HepG2 (cell line): ENCODE data around the gene EDN2. TPM values are rescaled to one million over a fixed set of nuclear protein-coding genes. Genes with fewer than 3 reads are reported as not detected.

Source experiments
- AHR ChIP-seq: IDR thresholded peaks from 2 replicates; pipeline ENCODE4 v1.6.1; 2018; ENCODE audit warnings: missing genetic modification reagents, missing compliant biosample characterization
- EEA1 ChIP-seq: sonication (generic); formaldehyde crosslinking; IDR thresholded peaks from 2 replicates; pipeline ENCODE4 v1.5.1; 2020; ENCODE audit warnings: mild to moderate bottlenecking, missing genetic modification reagents, borderline replicate concordance
- ERF ChIP-seq: IDR thresholded peaks from 2 replicates; pipeline ENCODE4 v1.6.1; 2018; ENCODE audit warnings: missing biosample characterization, missing genetic modification reagents
- FOXO1 ChIP-seq: sonication (generic); formaldehyde crosslinking; IDR thresholded peaks from 2 replicates; pipeline ENCODE4 v1.4.0; 2020; ENCODE audit warnings: missing genetic modification reagents
- GABPB1 ChIP-seq: IDR thresholded peaks from 2 replicates; pipeline ENCODE4 v1.6.1; 2016; ENCODE audit warnings: mild to moderate bottlenecking, missing genetic modification reagents, moderate library complexity, missing compliant biosample characterization
- GATA4 ChIP-seq: sonication (generic); IDR thresholded peaks from 2 replicates; pipeline ENCODE4 v1.6.1; 2016; ENCODE audit warnings: antibody characterized with exemption, low read depth, borderline replicate concordance
- GPBP1L1 ChIP-seq: sonication (generic); formaldehyde crosslinking; IDR thresholded peaks from 2 replicates; pipeline ENCODE4 v1.5.0; 2020; ENCODE audit warnings: mild to moderate bottlenecking, missing genetic modification reagents
- HDAC1 ChIP-seq: sonication (generic); formaldehyde crosslinking; IDR thresholded peaks from 2 replicates; pipeline ENCODE4 v1.5.1; 2020; ENCODE audit warnings: mild to moderate bottlenecking, missing genetic modification reagents
- KDM5A ChIP-seq: fragments of 200-600 bp; sonication (generic); IDR thresholded peaks from 2 replicates; pipeline ENCODE4 v1.7.0; 2018; ENCODE audit warnings: antibody characterized with exemption, mild to moderate bottlenecking, low read length, borderline replicate concordance
- MAZ ChIP-seq, 2 experiments: sonication (generic) in 1 of 2; formaldehyde crosslinking in 1 of 2; IDR thresholded peaks; 2 replicates each; pipeline versions ENCODE4 v1.5.0 to v1.6.1; 2012 to 2020; ENCODE audit warnings: low read depth in 2 of 2, mild to moderate bottlenecking in 2 of 2, borderline replicate concordance in 1 of 2, improper control_type of control experiment in 1 of 2, low read length in 1 of 2, missing genetic modification reagents in 1 of 2, moderate library complexity in 1 of 2
- MBD4 ChIP-seq: IDR thresholded peaks from 2 replicates; pipeline ENCODE4 v1.6.1; 2012; ENCODE audit warnings: low read length, inconsistent platforms, borderline replicate concordance
- MEIS1 ChIP-seq: sonication (generic); formaldehyde crosslinking; IDR thresholded peaks from 2 replicates; pipeline ENCODE4 v1.9.0; 2021; ENCODE audit warnings: mild to moderate bottlenecking, missing genetic modification reagents, moderate library complexity, borderline replicate concordance
- NR2C2 ChIP-seq: sonication (generic); formaldehyde crosslinking; IDR thresholded peaks from 2 replicates; pipeline ENCODE4 v1.4.0; 2020; ENCODE audit warnings: missing genetic modification reagents, mild to moderate bottlenecking, moderate library complexity, borderline replicate concordance
- NR2F6 ChIP-seq, 2 experiments: IDR thresholded peaks; 2 replicates each; pipeline ENCODE4 v1.6.1; 2016; ENCODE audit warnings: antibody characterized with exemption in 1 of 2, mild to moderate bottlenecking in 1 of 2
- SETDB1 ChIP-seq: sonication (generic); formaldehyde crosslinking; IDR thresholded peaks from 2 replicates; pipeline ENCODE4 v1.5.1; 2020; ENCODE audit warnings: missing genetic modification reagents, mild to moderate bottlenecking, borderline replicate concordance
- SMYD3 ChIP-seq: sonication (generic); formaldehyde crosslinking; IDR thresholded peaks from 2 replicates; pipeline ENCODE4 v1.8.1; 2023; ENCODE audit warnings: mild to moderate bottlenecking, missing genetic modification reagents
- SNAPC2 ChIP-seq: sonication (generic); formaldehyde crosslinking; IDR thresholded peaks from 2 replicates; pipeline ENCODE4 v1.8.1; 2022; ENCODE audit warnings: mild to moderate bottlenecking, missing genetic modification reagents
- SUZ12 ChIP-seq: fragments of 150-350 bp; IDR thresholded peaks from 2 replicates; pipeline ENCODE4 v1.6.1; 2014; ENCODE audit warnings: low read depth, low read length
- TCF7L2 ChIP-seq: IDR thresholded peaks from 2 replicates; pipeline ENCODE4 v1.6.1; 2011; ENCODE audit warnings: mild to moderate bottlenecking, low read depth, low read length, moderate library complexity
- ZBTB20 ChIP-seq: sonication (generic); formaldehyde crosslinking; IDR thresholded peaks from 2 replicates; pipeline ENCODE4 v1.8.1; 2023; ENCODE audit warnings: missing genetic modification reagents, low read depth, mild to moderate bottlenecking, borderline replicate concordance
- ZFAT ChIP-seq: sonication (generic); formaldehyde crosslinking; conservative IDR thresholded peaks from 2 replicates; pipeline ENCODE4 v1.8.1; 2023; ENCODE audit warnings: missing genetic modification reagents, inconsistent platforms
- ZFP1 ChIP-seq: IDR thresholded peaks from 2 replicates; pipeline ENCODE4 v1.6.1; 2016
- ZNF143 ChIP-seq: sonication (generic); formaldehyde crosslinking; IDR thresholded peaks from 2 replicates; pipeline ENCODE4 v1.4.0; 2020; ENCODE audit warnings: missing genetic modification reagents
- ZNF530 ChIP-seq: sonication (generic); formaldehyde crosslinking; IDR thresholded peaks from 2 replicates; pipeline ENCODE4 v1.5.0; 2020; ENCODE audit warnings: low read depth, mild to moderate bottlenecking, missing genetic modification reagents
- ZNF557 ChIP-seq: sonication (generic); formaldehyde crosslinking; IDR thresholded peaks from 2 replicates; pipeline ENCODE4 v1.4.0; 2020; ENCODE audit warnings: missing genetic modification reagents
- ZNF614 ChIP-seq: IDR thresholded peaks from 2 replicates; pipeline ENCODE4 v1.6.1; 2018; ENCODE audit warnings: missing biosample characterization, missing genetic modification reagents, inconsistent platforms, borderline replicate concordance
- ZNF709 ChIP-seq: sonication (generic); formaldehyde crosslinking; IDR thresholded peaks from 2 replicates; pipeline ENCODE4 v1.5.0; 2020; ENCODE audit warnings: mild to moderate bottlenecking, missing genetic modification reagents
- ZNF747 ChIP-seq: sonication (generic); formaldehyde crosslinking; IDR thresholded peaks from 2 replicates; pipeline ENCODE4 v1.8.1; 2023; ENCODE audit warnings: missing genetic modification reagents, mild to moderate bottlenecking, borderline replicate concordance
- ZNF780A ChIP-seq: sonication (generic); formaldehyde crosslinking; IDR thresholded peaks from 2 replicates; pipeline ENCODE4 v1.8.0; 2022; ENCODE audit warnings: mild to moderate bottlenecking, missing genetic modification reagents, moderate library complexity
- ZNF879 ChIP-seq: sonication (generic); formaldehyde crosslinking; IDR thresholded peaks from 2 replicates; pipeline ENCODE4 v1.8.1; 2023; ENCODE audit warnings: missing genetic modification reagents
- polyA plus RNA-seq, 8 experiments: library from polyadenylated mRNA; depleted of rRNA in 3 of 8; stranded (reverse) in 7 of 8; unstranded in 1 of 8; fragments of >200 nt; fragmentation: Illumina TruSeq in 4 of 8; extraction: Trizol in 4 of 8; gene quantifications; 2 replicates each; pipeline versions ENCODE4 v1.2.1 to v1.2.3, GENCODE V29; 2011 to 2016; ENCODE audit warnings: low read depth in 4 of 8, missing spikeins in 1 of 8, mixed read lengths in 1 of 8; ENCODE audit not compliant: insufficient read depth in 1 of 8
- total RNA-seq, 5 experiments: library from RNA; depleted of rRNA; stranded (reverse); fragments of >200 nt; fragmentation: Illumina TruSeq; extraction: Trizol; gene quantifications; 2 replicates each; pipeline ENCODE4 v1.2.3, GENCODE V29; 2016; ENCODE audit warnings: low read depth in 1 of 5
- TF ChIP-seq, protein P1 (sequence below): sonication (generic); formaldehyde crosslinking; IDR thresholded peaks from 2 replicates; pipeline ENCODE4 v1.4.0; 2020; ENCODE audit warnings: missing genetic modification reagents

The EDN2 gene
- total and polyA plus RNA-seq, 2 of the 13 experiments (the other 11 are each of a cell fraction or from before 2014, with no cell fraction given): not detected

GRCh38 chr1:41476807-41477361 lies 7.6 kb downstream of the EDN2 start (continued):
- TF ChIP-seq NR2F6 (IDR thresholded peaks at IDR 0.05): peak; percentile 65
- peak; percentile 71; the same call in 1 of the 2 replicates for TF ChIP-seq NR2F6 (CRISPR knock-in tag; IDR thresholded peaks at IDR 0.05)
- TF ChIP-seq FOXO1 (CRISPR knock-in tag): no peak
- TF ChIP-seq ZNF530 (CRISPR knock-in tag): no peak
- no peak for TF ChIP-seq ZNF143
- no peak for TF ChIP-seq ZNF557 (CRISPR knock-in tag)
- no peak for TF ChIP-seq TCF7L2
- TF ChIP-seq SETDB1 (CRISPR knock-in tag): no peak
- TF ChIP-seq MAZ (IDR thresholded peaks at IDR 0.05; ENCODE audit: borderline replicate concordance, low read depth, low read length): no peak
- TF ChIP-seq MAZ (CRISPR knock-in tag; IDR thresholded peaks at IDR 0.05; ENCODE audit: low read depth): 0 out of 2 replicates have a peak, but pooled peaks have one; percentile 37
- TF ChIP-seq GPBP1L1 (CRISPR knock-in tag): no peak
- TF ChIP-seq KDM5A: no peak
- no peak for TF ChIP-seq HDAC1
- TF ChIP-seq NR2C2 (CRISPR knock-in tag): peak; percentile 68
- no peak for TF ChIP-seq ZNF879 (CRISPR knock-in tag)
- no peak for TF ChIP-seq MEIS1
- no peak for TF ChIP-seq EEA1 (CRISPR knock-in tag)
- TF ChIP-seq ZNF709 (CRISPR knock-in tag): peak; percentile 100
- TF ChIP-seq ZNF747: no peak
- TF ChIP-seq GATA4: no peak
- TF ChIP-seq SNAPC2 (CRISPR knock-in tag): no peak
- no peak for TF ChIP-seq ZNF780A
- no peak for TF ChIP-seq MBD4
- no peak for TF ChIP-seq ZFP1 (CRISPR knock-in tag)
- no peak for TF ChIP-seq SUZ12
- 0 out of 2 replicates have a peak, but pooled peaks have one; percentile 15 for TF ChIP-seq ERF (CRISPR knock-in tag)
- no peak for TF ChIP-seq GABPB1 (CRISPR knock-in tag)
- TF ChIP-seq, protein P1, sequence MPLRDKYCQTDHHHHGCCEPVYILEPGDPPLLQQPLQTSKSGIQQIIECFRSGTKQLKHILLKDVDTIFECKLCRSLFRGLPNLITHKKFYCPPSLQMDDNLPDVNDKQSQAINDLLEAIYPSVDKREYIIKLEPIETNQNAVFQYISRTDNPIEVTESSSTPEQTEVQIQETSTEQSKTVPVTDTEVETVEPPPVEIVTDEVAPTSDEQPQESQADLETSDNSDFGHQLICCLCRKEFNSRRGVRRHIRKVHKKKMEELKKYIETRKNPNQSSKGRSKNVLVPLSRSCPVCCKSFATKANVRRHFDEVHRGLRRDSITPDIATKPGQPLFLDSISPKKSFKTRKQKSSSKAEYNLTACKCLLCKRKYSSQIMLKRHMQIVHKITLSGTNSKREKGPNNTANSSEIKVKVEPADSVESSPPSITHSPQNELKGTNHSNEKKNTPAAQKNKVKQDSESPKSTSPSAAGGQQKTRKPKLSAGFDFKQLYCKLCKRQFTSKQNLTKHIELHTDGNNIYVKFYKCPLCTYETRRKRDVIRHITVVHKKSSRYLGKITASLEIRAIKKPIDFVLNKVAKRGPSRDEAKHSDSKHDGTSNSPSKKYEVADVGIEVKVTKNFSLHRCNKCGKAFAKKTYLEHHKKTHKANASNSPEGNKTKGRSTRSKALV: no peak
- TF ChIP-seq ZFAT: no peak
- no peak for TF ChIP-seq AHR (CRISPR knock-in tag)
- TF ChIP-seq SMYD3 (CRISPR knock-in tag): no peak
- no peak for TF ChIP-seq ZNF614
- TF ChIP-seq ZBTB20 (CRISPR knock-in tag): no peak
